Stimulated activated CD4-positive, alpha-beta T cell treated with anti-CD3 and anti-CD28 coated beads, Interleukin-1b, Interleukin-23, amount 100 ng/mL, for 48 hours (primary cell): ENCODE data around the gene RTKN2.

Experiments used
- DNase-seq: peaks from one replicate; pipeline ENCODE4 v3.0.0-alpha.2; 2020

Gene RTKN2

DNA sequence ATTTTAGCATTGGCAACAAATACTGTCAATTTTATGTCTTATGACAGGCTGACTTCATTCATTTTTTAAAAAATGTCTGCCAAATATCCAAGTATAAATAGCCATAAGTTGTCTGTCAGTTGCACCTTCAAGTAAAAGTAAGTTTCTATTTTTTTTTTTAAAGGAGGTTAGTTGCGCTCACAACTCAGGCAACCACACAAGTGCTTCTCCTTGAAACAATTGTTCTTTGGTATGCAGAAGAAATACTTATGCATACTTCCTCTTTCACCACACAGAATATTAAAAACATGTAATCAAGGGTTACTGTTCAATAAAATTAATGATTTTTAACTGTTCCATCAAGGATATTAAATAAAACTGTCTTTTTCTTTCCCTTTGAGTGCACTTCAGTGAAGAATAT lies 97.9 kb downstream of the RTKN2 start:
- no peak for DNase-seq

DNA sequence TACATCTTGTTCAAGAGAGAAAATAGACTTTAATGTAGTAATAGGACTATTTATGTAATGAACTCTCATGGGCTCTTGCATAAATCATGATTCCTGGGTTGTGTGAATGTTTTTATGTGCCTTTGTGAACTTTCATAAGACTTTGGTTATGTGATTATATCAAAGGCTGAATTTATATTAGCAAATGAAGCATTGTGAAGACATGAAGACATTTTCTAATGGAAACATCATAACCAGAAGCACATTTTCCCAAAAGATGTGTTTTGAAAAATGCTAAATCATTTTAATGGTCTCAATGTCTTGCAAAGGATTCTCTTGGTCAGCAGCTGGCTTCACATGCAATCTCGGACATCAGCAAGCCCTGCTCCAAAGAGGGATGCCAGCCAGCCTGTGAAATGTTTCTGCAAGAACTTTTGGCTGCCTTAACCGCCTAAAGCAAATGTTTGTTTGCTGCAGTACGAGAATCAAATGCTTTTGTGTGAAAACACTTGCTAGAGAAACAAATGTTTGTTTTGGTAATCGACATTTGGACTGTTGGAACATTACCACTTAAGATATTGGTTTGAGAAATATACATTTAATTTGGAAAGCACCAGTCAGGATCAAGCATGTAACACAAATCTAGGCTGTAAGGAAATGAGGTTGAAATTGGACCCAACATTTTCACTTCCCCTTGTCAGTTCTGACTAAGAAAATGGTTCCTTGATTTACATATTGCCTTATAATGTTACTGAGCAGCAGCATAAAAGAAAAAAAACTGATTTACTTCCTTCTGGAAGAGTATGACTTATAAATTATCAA lies 102.1 kb downstream of the RTKN2 start:
- no peak for DNase-seq

DNA sequence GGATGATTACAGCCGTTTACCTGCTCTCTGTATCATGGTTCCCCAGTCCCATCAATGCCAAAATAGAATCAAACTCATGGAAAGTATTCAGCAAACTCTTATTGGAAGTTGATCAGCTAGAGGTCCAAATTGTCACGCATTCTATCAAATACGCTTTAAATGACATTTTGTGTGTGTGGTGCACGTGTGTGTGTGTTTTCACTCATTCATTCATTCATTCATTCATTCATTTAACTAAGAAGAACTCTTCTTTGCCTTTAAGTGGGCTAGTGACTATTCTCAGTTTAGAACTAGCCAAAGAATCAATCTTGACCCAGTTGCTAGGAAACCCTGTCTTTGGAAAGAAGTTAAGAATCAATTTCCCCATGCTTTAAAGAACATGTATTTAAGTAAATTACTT lies 102.8 kb downstream of the RTKN2 start:
- no peak for DNase-seq

DNA sequence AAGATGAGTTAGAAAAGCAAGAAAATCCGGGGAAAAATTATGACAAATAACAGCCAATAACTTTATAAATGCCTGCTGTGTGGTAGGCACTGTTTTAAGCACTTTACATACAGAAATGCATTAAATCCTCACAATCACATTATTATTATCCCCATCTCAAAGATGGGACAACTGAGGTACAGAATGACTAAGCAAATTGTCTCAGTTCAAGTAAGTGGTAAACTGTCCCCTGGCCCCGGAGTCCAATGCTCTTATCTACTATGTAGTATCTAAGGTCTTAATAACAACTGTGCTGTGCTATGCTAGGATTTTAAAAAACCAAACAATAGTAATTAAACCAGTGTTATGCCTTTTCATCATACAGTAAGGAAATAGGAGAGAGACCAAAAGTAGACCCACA lies 105.6 kb downstream of the RTKN2 start:
- DNase-seq = no peak

DNA sequence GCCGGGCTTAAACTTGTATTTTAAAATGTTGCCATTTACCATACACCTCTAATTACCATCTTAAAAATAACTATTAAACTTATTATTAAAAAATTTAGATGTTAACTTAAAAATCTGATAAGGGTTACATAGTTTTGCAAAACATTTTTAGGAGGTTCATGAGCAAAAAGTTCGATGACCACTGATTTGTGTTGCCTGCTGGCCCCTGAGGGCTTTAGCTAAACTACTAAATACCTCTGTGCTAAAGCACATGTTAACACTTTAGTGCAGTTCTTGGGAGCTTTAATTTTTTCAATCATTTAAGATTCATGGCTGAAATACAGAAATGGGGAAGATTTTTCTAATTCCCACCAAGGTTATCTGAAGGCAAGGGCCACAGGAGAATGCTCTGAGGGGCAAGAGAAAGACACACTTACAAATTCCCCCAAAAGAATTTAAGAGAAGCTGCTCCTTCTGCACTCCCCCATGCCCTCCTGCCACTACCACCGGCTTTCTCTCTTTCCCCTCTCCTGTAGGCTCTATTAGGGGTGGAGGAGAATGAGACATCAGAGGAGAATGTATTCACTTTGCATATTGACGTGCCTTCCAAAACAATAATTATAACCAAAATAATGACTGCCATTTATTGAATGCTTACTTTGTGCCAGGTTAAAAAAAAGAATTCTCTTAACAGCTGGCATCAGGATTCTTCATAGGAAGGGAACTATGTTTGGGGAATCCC lies 106.2 kb downstream of the RTKN2 start:
- DNase-seq = no peak

DNA sequence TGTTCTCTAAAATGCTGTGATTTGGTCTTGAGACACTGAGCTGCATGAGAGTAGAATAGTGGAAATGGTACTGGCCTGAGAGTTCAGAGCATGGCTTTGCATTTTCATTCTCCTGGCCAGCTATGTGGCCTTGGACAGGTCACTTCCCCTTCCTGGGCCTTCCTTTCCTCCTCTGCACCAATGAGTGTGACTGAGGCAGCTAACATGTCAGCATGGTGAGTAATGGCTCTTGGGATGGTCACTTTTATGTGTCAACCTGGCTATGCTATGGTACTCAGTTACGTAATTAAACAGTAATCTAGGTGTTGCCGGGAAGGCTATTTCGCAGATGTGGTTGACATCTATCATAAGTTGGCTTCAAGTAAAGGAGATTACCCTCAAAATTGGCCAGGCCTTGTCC lies 109.3 kb downstream of the RTKN2 start:
- DNase-seq = no peak

DNA sequence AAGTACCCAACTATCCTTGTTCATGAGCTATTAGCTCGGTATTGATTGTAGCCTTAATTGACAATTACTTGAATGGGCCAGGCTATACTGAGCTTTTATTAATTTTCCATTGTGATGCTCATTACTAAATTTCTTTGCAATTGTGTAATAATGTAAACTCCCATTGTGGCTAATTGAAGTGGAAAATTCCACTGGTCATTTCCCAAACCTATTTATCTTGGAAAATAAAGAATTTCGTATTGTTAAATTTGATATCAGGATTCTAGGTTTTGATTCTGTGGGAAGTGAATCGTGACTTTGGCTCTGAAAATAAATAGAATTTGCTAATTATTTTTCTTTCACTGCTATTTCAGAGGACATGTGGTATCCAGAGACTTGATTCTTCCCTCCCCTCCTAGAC lies 111.0 kb downstream of the RTKN2 start:
- DNase-seq = no peak

DNA sequence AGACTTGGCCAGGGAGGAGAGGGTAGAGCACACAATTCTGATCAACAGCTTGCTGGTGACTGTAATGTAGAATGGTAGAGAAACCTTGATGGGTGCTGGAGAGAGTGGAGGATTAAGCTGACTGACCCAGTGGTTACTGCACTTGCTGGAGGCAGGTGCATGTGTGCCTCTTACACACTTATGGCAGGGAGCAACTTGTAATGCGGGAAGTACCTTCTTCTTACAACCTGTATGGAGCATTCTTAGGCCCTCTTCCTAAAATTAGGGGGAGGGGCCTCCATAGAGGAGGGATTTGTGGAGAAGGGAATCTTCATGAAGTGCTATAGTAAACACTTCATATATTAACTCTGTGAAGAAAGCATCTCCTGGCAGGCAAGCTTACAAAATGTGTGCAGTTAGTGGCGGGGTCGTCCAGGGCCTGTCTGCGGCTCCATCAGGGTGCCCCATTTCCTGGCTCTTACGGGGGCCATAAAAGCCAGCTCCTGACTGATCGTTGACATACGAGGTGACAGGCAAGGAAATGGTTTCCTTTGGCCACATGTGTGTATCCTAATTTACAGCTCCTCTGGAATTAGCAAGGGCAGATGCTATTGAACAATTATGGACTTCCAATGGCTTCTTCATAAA lies 113.5 kb downstream of the RTKN2 start:
- no peak for DNase-seq

DNA sequence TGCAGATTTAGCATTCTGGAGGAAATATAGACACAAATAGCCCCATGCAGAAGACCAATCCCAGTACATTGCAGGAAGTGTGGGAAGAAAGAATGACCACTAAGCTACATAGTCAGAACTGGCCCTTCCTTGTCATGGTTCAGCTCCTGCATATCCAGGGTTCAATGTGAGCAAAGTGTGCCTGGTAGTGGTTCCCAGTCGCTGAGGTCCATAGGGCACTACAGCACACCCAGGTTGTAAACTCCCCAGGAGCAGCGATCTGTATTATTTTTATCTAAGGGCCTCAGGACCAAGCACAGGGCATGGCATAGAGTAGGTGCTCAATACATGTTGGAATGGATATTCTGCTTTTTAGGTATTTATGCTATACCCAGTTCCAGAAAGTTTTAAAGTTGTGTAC lies 114.4 kb downstream of the RTKN2 start:
- DNase-seq = no peak

DNA sequence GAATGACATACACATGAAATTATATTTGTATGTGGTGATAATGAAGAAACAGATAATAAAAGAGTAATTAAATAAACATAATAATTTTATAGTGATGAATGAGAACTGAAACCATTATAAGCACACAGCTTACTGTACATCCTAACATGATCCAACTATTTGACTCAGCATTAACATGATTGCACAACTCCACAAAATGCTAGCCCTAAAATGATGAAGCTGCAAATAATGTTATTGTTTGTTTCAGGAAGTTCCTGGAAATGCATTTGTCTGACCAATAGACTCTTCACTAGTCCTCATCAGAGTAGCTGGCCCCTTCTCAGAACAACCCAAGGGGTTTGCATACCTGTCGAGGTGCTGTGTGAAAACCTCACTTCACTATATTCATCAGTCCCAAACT lies 115.5 kb downstream of the RTKN2 start:
- no peak for DNase-seq

DNA sequence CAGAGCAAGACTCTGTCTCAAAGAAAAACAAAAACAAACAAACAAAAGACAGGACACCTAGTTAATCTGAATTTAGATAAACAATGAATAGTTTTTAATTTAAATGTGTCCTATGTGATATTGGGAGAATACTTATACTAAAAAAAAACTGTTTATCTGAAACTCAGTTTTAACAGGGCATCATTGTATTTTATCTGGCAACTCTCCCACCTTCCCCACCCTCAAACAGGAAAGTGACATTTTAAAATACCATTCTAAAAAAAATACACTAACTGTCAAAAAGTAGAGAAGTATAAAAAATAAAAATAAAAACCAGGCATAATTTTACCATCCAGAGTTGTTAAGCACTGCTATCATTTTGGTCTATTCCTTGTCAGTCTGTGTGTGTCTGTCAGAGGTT lies 119.0 kb downstream of the RTKN2 start:
- DNase-seq = no peak

DNA sequence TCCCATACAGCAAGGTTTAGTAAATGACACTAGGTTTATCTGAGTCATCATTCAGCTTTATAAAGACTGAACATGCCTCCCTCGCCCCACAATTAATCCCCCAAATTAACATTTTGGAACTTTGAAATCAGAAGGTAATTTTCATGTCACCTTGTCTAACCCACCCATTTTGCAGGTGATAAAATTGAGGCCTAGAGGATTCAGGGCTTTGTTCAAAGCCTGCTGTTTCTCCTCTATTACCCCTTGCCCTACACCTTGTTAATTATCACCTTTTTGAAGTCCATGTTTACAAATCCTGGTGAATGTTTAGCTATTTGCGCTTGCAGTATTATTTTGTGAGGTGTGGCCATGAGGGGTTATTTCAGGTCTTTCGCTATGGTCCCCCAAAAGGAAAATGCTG lies 120.5 kb downstream of the RTKN2 start:
- no peak for DNase-seq

DNA sequence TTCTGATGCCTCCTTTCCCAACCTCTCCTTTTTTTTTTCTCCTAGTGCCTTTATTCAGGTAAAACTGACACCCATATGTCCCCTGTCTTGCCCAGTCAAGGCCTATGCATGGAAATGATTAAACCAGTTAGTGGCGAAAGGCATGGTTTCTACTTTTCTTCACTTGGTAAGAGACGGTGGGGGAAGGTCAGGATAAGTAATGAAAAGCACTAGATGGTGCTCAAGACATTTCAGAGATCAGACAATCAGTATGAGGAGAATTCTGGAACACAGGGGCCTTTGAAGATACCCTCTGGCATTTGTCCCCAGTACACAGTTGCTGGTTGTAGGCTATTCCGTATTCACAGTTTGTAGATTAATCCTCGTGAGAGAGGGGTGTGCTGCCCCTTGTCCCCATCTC lies 121.2 kb downstream of the RTKN2 start:
- no peak for DNase-seq

DNA sequence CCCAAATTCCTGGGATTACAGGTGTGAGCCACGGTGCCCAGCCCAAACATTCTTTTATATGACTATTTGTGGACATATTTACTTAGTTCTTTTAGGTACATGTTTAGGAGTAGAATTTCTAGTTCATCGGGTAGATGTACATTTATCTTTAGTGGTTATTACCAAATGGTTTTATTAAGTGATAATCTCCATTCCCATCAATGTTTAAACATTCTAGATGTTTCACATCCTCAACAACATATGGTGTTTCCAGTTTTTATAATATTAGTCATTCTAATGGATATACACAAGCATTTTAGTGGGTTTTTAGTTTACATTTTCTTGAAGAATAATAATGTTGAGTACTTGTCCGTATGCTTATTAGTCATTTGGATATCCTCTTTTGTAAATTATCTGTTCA lies 131.7 kb downstream of the RTKN2 start:
- no peak for DNase-seq

DNA sequence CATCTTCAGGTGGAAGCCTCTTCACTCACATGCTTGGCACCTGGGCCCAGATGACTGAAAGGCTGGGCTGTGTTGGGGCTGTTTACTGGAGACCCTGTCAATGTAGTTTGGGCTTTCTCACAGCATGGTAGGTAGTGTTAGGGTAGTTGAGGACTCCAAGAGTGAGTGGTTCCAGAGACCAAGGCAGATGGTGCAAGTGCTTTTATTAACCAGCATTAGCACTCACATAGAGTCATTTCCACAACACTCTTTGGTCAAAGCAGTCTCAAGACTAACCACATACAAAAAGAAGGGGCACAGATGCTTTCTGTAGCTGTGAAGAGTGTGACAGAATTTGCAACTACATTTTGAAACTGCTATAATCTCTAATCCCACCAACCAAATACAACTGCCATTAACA lies 135.0 kb downstream of the RTKN2 start:
- no peak for DNase-seq
